GM18498 (cell line): ENCODE measurements around the gene SCO2.
"Not testable (repeated sequence)": the region's sequence is repeated elsewhere in the genome, so short reads cannot be mapped to it uniquely, and the experiment has no call there.

ENCODE experiments used
- ATAC-seq: cut with Tn5 transposase; IDR thresholded peaks from one replicate; pipeline ENCODE4 v1.9.1; 2021; ENCODE audit warnings: mild to moderate bottlenecking, moderate library complexity; ENCODE audit not compliant: unreplicated experiment

The SCO2 gene

GRCh38 chr22:50522208-50522805 lies 3.1 kb downstream of the SCO2 start:
- no peak for ATAC-seq

GRCh38 chr22:50521710-50522109 lies 3.7 kb downstream of the SCO2 start:
- ATAC-seq = no peak

- no peak for ATAC-seq
These were observed 4.5 kb downstream of the SCO2 start for GRCh38 chr22:50520826-50521453.

GRCh38 chr22:50520184-50520583 lies 5.2 kb downstream of the SCO2 start:
- ATAC-seq = not testable (repeated sequence)

GRCh38 chr22:50519151-50519550 lies 6.2 kb downstream of the SCO2 start:
- ATAC-seq = no peak

- no peak for ATAC-seq
These were observed 6.8 kb downstream of the SCO2 start for GRCh38 chr22:50518606-50519005.

GRCh38 chr22:50517495-50518260 lies 7.7 kb downstream of the SCO2 start:
- no peak for ATAC-seq

GRCh38 chr22:50516891-50517290 lies 8.5 kb downstream of the SCO2 start:
- no peak for ATAC-seq

- ATAC-seq = no peak
These were observed 9.3 kb downstream of the SCO2 start for GRCh38 chr22:50516068-50516467.

GRCh38 chr22:50513175-50513574 lies 12.2 kb downstream of the SCO2 start:
- ATAC-seq = no peak

- ATAC-seq = no peak
These were observed 16.5 kb downstream of the SCO2 start for GRCh38 chr22:50508897-50509296.

GRCh38 chr22:50507991-50508884 lies 17.2 kb downstream of the SCO2 start, which contains the start of gene NCAPH2:
NCAPH2 (plus strand) TSS chr22:50508224; CDS start chr22:50508338, 114 bp downstream.
- ATAC-seq = peak; percentile 64

GRCh38 chr22:50507421-50507990 lies 17.9 kb downstream of the SCO2 start, which contains the start of gene LMF2:
LMF2 (minus strand) TSS chr22:50507702; CDS start chr22:50507675, 27 bp downstream.
- peak; percentile 60 for ATAC-seq

GRCh38 chr22:50506611-50507420 lies 18.6 kb downstream of the SCO2 start:
- ATAC-seq = peak; percentile 9

- ATAC-seq = no peak
These were observed 19.4 kb downstream of the SCO2 start for GRCh38 chr22:50505776-50506610.

- no peak for ATAC-seq
These were observed 20.1 kb downstream of the SCO2 start for GRCh38 chr22:50505276-50505775.

GRCh38 chr22:50504369-50505211 lies 20.8 kb downstream of the SCO2 start:
- no peak for ATAC-seq
